ENCODE results near the gene KIAA1671.

GRCh38 chr22:25122136-25122764, 169.7 kb downstream of the KIAA1671 start:
- TF ChIP-seq CTCF (IDR thresholded peaks at IDR 0.05) (no peak), POLR2A (IDR thresholded peaks at IDR 0.05) (no peak), EP300 (IDR thresholded peaks at IDR 0.05; ENCODE audit: low read depth) (no peak), POLR2AphosphoS5 (IDR thresholded peaks at IDR 0.05) (no peak)

All from transverse colon (tissue), 4 donors.